ENCODE measurements around the gene ACR.
"Not testable (repeated sequence)": the region's sequence is repeated elsewhere in the genome, so short reads cannot be mapped to it uniquely, and the experiment has no call there.

GRCh38 chr22:50740714-50741113 is 2.7 kb downstream of the ACR start:
- TF ChIP-seq POLR2AphosphoS5, CTCF, POLR2A (IDR thresholded peaks at IDR 0.05): not testable (repeated sequence)
